SU-DHL-6 (cell line): ENCODE results near the gene DMD.

ENCODE experiments used
- EZH2phosphoT487 ChIP-seq: fragments of 200-600 bp; sonication (generic), shearing (Covaris generic); conservative IDR thresholded peaks from 2 replicates; pipeline ENCODE4 v1.6.1; 2018; ENCODE audit warnings: mild to moderate bottlenecking, antibody characterized with exemption, low read length, moderate library complexity, mixed read lengths
- TF ChIP-seq, protein P1 (sequence below): fragments of 200-600 bp; sonication (generic); IDR thresholded peaks from one replicate; pipeline ENCODE4 v1.5.1; 2017; ENCODE audit warnings: antibody characterized with exemption, mild to moderate bottlenecking, low read length, moderate library complexity; ENCODE audit not compliant: insufficient read depth, poor library complexity, severe bottlenecking

DNA sequence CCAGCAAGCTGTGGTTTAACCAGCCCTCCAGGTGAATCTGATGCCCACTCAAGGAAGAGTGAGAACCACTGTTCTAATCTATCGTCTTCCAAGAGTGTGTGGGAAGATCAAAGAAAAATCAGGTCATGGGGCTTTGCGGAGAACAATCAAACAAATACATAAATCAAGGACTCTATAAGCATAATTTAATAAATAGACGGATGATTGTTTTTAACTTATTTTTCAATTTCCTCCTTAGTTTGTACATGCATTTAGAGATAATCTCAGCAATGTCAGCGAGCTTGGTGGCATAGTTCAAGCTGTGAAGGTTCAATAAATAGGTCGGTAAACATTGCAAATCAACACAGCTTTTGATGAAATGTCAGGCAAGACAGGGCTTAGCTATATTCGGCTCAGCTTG lies 84.9 kb downstream of the DMD start:
- TF ChIP-seq, protein P1, sequence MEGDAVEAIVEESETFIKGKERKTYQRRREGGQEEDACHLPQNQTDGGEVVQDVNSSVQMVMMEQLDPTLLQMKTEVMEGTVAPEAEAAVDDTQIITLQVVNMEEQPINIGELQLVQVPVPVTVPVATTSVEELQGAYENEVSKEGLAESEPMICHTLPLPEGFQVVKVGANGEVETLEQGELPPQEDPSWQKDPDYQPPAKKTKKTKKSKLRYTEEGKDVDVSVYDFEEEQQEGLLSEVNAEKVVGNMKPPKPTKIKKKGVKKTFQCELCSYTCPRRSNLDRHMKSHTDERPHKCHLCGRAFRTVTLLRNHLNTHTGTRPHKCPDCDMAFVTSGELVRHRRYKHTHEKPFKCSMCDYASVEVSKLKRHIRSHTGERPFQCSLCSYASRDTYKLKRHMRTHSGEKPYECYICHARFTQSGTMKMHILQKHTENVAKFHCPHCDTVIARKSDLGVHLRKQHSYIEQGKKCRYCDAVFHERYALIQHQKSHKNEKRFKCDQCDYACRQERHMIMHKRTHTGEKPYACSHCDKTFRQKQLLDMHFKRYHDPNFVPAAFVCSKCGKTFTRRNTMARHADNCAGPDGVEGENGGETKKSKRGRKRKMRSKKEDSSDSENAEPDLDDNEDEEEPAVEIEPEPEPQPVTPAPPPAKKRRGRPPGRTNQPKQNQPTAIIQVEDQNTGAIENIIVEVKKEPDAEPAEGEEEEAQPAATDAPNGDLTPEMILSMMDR, result no peak
- TF ChIP-seq EZH2phosphoT487, result no peak
